ELF-1 (cell line): ENCODE measurements around the gene COLGALT1.

Experiments
- DNase-seq: peaks from one replicate; pipeline ENCODE4 v3.0.0-alpha.2; 2016; ENCODE audit warnings: low read depth, low spot score

COLGALT1 gene

GRCh38 chr19:17620696-17621095 lies 65.2 kb downstream of the COLGALT1 start:
- no peak for DNase-seq

GRCh38 chr19:17623224-17623935 lies 67.9 kb downstream of the COLGALT1 start:
- no peak for DNase-seq

- DNase-seq, result no peak
These were observed 69.0 kb downstream of the COLGALT1 start for GRCh38 chr19:17624314-17624991.

DNA sequence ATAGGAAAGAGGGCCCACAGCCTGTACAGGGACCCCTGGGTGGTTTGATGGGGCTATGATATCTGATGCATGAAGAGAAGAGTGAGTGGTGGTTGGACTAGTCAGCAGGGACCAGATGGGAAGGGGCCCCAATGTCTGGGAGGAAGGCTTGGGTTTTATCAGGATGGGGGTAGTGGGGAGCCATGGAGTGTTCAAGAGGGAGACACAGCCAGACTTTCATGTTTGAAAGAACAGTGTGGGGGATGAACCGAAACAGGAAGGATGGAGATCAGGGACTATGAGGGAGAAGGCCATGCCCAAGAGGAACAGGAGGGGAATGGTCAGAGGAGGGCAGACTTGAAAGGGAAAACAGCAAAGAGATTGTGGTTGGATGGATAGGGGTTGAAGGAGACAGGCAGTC lies 69.6 kb downstream of the COLGALT1 start:
- no peak for DNase-seq

GRCh38 chr19:17625980-17626379 lies 70.5 kb downstream of the COLGALT1 start:
- no peak for DNase-seq

DNA sequence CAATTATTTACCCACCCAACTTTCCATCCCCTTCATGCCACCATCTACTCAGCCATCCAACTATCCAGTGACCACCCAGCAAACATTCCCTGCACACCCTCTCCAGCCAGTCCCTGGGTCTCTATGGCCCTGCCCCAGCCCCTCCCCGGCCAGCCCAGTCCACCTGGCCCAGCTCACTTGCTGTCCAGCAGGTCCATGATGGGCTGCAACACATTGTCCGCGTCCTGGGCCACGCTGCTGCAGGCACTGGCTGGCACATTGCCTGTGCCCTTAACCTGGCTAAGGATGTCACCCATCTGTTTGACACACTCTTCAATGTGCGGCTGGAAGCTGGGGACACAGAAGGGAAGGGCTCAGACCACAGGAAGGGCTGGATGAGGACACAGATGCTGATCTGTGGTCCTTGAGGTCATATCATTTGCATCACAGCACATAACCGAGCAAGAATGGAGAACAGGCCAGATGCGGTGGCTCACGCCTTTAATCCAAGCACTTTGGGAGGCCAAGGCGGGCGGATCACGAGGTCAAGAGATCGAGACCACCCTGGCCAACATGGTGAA lies 71.1 kb downstream of the COLGALT1 start:
- DNase-seq, result no peak

DNA sequence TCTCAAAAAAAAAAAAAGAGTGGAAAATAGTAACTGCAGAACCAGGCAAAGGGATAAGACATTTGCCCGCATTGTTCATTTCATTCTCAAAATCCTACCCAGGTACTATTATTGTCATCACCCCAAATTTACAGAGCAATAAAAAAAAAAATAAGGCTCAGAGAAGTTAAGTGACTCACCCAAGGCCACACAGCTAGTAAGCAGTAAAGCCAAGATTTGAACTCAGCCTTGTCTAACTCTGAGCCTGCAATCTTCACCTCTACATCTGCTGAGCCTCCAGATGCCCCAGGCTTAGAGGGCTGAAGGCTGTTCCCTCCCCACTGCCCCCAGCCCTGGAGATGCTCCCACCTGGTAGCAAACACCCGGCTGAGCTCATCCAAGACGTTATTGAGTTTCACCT lies 71.7 kb downstream of the COLGALT1 start:
- no peak for DNase-seq

- DNase-seq, result no peak
These were observed 72.5 kb downstream of the COLGALT1 start for GRCh38 chr19:17627921-17628320.

- DNase-seq, result no peak
These were observed 74.3 kb downstream of the COLGALT1 start for GRCh38 chr19:17629760-17630159.

- no peak for DNase-seq
These were observed 77.1 kb downstream of the COLGALT1 start for GRCh38 chr19:17632577-17632976.
